Activated T-cell treated with anti-CD3 and anti-CD28 coated beads for 1 hour (primary cell): ENCODE results near the gene LSM11.
"Not testable (repeated sequence)": the region's sequence is repeated elsewhere in the genome, so short reads cannot be mapped to it uniquely, and the experiment has no call there.

Source experiments
- DNase-seq: peaks from one replicate; pipeline ENCODE4 v3.0.0-alpha.2; 2020; ENCODE audit warnings: low read depth

Gene LSM11

GRCh38 chr5:157743163-157744050 is at the start of gene LSM11:
LSM11 (plus strand) TSS chr5:157743712; CDS start chr5:157743751, 39 bp downstream.
- DNase-seq = peak; percentile 89

GRCh38 chr5:157693816-157694215 is 49.7 kb upstream of the LSM11 start:
- DNase-seq = not testable (repeated sequence)

DNA sequence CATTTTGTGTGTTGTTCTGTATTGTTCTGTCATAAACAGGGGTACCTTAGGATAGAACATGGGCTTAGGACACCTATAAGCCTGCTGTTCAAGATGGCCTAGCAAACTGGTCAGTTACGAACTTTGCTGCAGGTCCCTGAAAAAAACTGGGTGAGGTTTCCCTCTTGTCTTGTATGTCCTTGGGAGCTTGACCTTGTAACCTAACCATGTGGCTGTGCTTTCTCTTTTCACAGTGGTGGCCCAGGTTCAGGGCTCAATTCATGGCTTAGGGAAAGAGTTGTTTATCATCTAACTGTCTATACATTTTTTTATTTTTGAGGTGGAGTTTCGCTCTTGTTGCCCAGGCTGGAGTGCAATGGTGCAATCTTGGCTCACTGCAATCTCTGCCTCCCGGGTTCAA is 47.4 kb upstream of the LSM11 start:
- not testable (repeated sequence) for DNase-seq

- not testable (repeated sequence) for DNase-seq
Observed at GRCh38 chr5:157698674-157699073, 44.8 kb upstream of the LSM11 start.

DNA sequence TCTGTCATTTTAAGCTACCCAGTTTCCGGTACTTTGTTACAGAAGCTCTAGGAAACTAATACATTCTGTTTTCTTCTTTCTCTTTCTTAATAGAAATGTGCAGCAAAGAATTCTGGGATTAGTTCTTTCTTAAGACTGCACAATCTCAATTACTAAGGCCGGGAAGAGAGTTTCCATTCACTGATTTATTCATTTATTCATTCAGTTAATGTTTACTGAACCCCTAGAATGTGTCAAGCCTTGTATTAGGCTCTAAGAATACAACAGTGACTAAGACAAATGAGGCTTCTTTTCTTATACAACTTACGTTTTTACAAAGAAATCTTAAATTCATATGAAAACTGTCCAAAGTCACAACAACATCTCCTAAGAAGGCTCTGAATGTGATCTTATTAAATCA is 39.8 kb upstream of the LSM11 start:
- no peak for DNase-seq

GRCh38 chr5:157708866-157709265 is 34.6 kb upstream of the LSM11 start:
- DNase-seq = no peak

- no peak for DNase-seq
Observed at GRCh38 chr5:157709346-157709745, 34.2 kb upstream of the LSM11 start.

GRCh38 chr5:157710431-157710830 is 33.1 kb upstream of the LSM11 start:
- no peak for DNase-seq

- DNase-seq = no peak
Observed at GRCh38 chr5:157710882-157711281, 32.6 kb upstream of the LSM11 start.

DNA sequence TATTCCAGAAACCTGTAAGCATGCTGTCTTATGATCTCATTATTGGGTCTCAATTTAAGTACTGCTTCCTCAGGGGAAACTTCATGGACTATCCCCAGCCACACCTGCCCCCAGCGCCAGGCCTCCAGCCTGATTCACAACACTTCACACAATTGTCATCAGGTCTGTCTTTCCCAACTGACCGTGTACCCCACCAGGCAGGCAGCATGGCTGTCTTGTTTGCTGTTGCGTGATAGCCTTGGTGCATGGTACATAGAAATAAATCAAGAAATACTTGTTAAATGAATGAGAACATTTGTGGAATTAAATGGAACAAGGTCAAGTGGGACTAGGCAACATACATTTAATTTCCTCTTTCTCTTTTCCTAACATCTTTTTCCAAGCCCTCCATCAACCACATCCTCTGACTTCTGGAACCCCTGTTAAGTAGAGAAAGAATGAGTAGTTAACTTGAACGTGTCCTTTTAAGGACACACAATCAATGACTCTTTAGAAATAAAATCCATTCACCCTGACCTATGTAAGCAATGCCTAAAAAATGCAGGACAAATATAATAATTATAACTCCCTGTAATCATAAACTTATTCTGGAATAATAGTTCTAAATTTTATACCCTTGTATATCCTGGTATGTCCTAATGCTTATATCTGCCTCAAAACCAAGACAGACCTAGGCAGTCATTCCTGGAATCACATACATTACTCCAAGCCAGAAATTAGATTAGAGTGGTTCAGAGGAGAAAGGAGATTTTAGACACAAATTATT is 29.5 kb upstream of the LSM11 start:
- no peak for DNase-seq

- DNase-seq = no peak
Observed at GRCh38 chr5:157714596-157714864, 29.0 kb upstream of the LSM11 start.

- no peak for DNase-seq
Observed at GRCh38 chr5:157718519-157718918, 25.0 kb upstream of the LSM11 start.

- DNase-seq = no peak
Observed at GRCh38 chr5:157719245-157719644, 24.3 kb upstream of the LSM11 start.

- no peak for DNase-seq
Observed at GRCh38 chr5:157721159-157721558, 22.4 kb upstream of the LSM11 start.

GRCh38 chr5:157722895-157723294 is 20.6 kb upstream of the LSM11 start:
- DNase-seq = not testable (repeated sequence)

DNA sequence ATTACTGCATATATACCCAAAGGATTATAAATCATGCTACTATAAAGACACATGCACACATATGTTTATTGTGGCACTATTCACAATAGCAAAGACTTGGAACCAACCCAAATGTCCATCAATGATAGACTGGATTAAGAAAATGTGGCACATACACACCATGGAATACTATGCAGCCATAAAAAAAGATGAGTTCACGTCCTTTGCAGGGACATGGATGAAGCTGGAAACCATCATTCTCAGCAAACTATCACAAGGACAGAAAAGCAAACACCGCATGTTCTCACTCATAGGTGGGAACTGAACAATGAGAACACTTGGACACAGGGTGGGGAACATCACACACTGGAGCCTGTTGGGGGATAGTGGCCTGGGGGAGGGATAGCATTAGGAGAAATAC is 16.9 kb upstream of the LSM11 start:
- not testable (repeated sequence) for DNase-seq

DNA sequence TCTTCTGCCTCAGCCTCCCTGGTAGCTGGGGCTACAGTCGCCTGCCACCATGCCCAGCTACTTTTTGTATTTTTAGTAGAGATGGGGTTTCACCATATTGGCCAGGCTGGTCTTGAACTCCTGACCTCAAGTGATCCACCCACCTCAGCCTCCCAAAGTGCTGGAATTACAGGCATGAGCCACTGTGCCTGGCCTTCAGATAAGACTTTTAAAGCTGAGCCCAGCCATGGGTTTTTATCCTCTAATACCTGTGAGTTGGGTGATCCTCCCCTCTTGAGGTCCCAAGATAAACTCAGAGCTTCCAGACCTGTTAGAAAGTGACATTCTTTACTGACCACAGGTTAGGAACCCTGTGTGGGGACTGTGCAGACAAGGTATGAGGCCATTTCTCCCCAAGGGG is 15.7 kb upstream of the LSM11 start:
- not testable (repeated sequence) for DNase-seq

- DNase-seq = no peak
Observed at GRCh38 chr5:157729858-157730257, 13.7 kb upstream of the LSM11 start.

DNA sequence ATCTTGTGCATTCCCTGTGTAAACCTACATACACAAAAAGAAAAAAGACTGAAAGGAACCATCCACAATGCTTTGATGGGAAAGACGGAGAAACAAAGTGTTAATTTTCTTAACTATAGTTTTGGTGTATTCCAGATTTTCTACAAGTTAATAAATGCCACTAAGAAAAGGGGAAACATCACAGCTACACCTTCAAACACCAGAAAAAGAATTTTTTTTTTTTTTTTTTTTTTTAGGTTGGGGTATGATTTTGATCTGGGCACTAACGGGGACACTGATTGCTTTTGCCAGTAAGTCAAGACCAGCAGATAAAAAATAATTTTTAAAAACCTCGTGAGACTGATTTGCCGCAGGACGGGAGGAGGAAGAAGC is 12.6 kb upstream of the LSM11 start:
- DNase-seq = no peak

- peak; percentile 98 for DNase-seq
Observed at GRCh38 chr5:157731272-157732129, 12.0 kb upstream of the LSM11 start, which contains the start of gene THG1L. THG1L (plus strand) TSS chr5:157731420; CDS start chr5:157731441, 21 bp downstream.

DNA sequence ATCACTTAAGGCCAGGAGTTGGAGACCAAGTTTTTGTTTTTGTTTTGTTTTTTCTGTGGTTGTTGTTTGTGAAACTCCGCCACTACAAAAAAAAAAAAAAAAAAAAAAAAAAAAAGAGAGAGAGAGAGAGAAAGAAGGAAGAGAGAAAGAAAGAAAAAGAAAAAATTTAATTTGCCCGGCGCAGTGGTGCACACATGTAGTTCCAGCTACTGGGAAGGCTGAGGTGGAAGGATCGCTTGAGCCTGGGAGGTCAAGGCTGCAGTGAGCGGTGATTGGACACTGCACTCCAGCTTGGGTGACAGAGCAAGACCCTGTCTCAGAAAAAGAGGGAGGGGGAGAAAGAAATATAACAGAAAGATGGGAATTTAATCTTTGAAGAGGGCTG is 11.4 kb upstream of the LSM11 start:
- no peak for DNase-seq

- DNase-seq = no peak
Observed at GRCh38 chr5:157732596-157733262, 10.8 kb upstream of the LSM11 start.
